22Rv1 (cell line): ENCODE data around the gene RPS26.

ENCODE experiments used
- ZFX ChIP-seq: fragments of 450-650 bp; IDR thresholded peaks from 2 replicates; pipeline ENCODE4 v1.6.1; 2017; ENCODE audit warnings: antibody characterized with exemption, borderline replicate concordance
- TF ChIP-seq, protein P1 (sequence below): fragments of 450-650 bp; IDR thresholded peaks from 2 replicates; pipeline ENCODE4 v1.5.1; 2017; ENCODE audit warnings: mild to moderate bottlenecking

DNA sequence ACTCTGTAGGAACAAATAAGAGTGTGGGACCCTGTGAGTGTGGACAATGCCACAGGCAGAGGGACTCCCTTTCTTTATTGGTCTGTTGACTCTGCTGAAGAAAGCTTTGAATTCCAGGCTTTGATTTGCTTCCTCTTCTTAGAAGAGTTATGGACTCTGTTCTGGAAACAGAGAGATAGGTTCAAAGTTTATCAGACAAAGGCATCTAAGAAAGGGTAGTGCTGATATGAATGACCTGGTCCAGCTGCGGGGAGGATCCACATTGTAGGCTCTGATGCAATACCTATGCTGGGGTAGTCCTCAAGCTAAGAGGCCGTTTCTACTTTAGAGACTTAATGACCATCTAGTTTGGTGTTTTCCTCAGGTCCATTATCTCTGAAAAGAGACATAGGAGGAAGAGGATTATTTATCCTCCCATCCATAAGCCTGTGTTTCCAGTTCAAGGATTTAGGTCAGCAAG lies 31.6 kb upstream of the RPS26 start:
- TF ChIP-seq, protein P1, sequence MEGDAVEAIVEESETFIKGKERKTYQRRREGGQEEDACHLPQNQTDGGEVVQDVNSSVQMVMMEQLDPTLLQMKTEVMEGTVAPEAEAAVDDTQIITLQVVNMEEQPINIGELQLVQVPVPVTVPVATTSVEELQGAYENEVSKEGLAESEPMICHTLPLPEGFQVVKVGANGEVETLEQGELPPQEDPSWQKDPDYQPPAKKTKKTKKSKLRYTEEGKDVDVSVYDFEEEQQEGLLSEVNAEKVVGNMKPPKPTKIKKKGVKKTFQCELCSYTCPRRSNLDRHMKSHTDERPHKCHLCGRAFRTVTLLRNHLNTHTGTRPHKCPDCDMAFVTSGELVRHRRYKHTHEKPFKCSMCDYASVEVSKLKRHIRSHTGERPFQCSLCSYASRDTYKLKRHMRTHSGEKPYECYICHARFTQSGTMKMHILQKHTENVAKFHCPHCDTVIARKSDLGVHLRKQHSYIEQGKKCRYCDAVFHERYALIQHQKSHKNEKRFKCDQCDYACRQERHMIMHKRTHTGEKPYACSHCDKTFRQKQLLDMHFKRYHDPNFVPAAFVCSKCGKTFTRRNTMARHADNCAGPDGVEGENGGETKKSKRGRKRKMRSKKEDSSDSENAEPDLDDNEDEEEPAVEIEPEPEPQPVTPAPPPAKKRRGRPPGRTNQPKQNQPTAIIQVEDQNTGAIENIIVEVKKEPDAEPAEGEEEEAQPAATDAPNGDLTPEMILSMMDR, result no peak
- no peak for TF ChIP-seq ZFX
